GM23338 (cell line): ENCODE data around the gene GPD2. TPM values are rescaled to one million over a fixed set of nuclear protein-coding genes. Genes with fewer than 3 reads are reported as not detected.

ENCODE experiments used
- ATAC-seq: fragments of 200-7000 bp; cut with Tn5 transposase; 3 replicates; pipeline ENCODE4 v1.9.1; 2020
- DNase-seq: peaks from one replicate; pipeline ENCODE4 v3.0.0-alpha.2; 2015; ENCODE audit warnings: low spot score
- H2AFZ ChIP-seq: fragments of 200-600 bp; sonication (generic); 2 replicates; pipeline ENCODE4 v1.8.0; 2016; ENCODE audit warnings: antibody characterized with exemption, mild to moderate bottlenecking, moderate library complexity
- H3F3A ChIP-seq: fragments of 200-600 bp; sonication (generic); replicated peaks from 2 replicates; pipeline ENCODE4 v1.8.0; 2017; ENCODE audit warnings: antibody characterized with exemption, mixed run types, low read depth
- H3K27ac ChIP-seq: fragments of 200-600 bp; sonication (generic); 2 replicates; pipeline ENCODE4 v1.6.1; 2016; ENCODE audit warnings: low read depth
- H3K27me3 ChIP-seq: fragments of 200-600 bp; sonication (generic); 2 replicates; pipeline ENCODE4 v1.8.0; 2016; ENCODE audit warnings: mild to moderate bottlenecking, mixed run types, moderate library complexity; ENCODE audit not compliant: insufficient read depth
- H3K36me3 ChIP-seq: fragments of 200-600 bp; sonication (generic); 2 replicates; pipeline ENCODE4 v1.8.0; 2016; ENCODE audit warnings: mild to moderate bottlenecking; ENCODE audit not compliant: insufficient read depth
- H3K4me1 ChIP-seq: fragments of 200-600 bp; sonication (generic); 2 replicates; pipeline ENCODE4 v1.8.0; 2016; ENCODE audit warnings: mild to moderate bottlenecking, moderate library complexity; ENCODE audit not compliant: insufficient read depth
- H3K4me2 ChIP-seq: fragments of 200-600 bp; sonication (generic); 2 replicates; pipeline ENCODE4 v1.7.1; 2017; ENCODE audit warnings: mixed run types
- H3K4me3 ChIP-seq: fragments of 200-600 bp; sonication (generic); 2 replicates; pipeline ENCODE4 v1.6.1; 2016; ENCODE audit warnings: mixed run types
- H3K79me2 ChIP-seq: fragments of 200-600 bp; sonication (generic); replicated peaks from 2 replicates; pipeline ENCODE4 v1.8.0; 2017; ENCODE audit warnings: mild to moderate bottlenecking; ENCODE audit not compliant: insufficient read depth
- H3K9me2 ChIP-seq: fragments of 200-600 bp; sonication (generic); 2 replicates; pipeline ENCODE4 v1.8.0; 2017; ENCODE audit not compliant: insufficient read depth
- H4K20me1 ChIP-seq: fragments of 200-600 bp; sonication (generic); replicated peaks from 2 replicates; pipeline ENCODE4 v1.8.0; 2017; ENCODE audit warnings: mild to moderate bottlenecking; ENCODE audit not compliant: insufficient read depth
- H3K27ac Mint-ChIP-seq: 2 replicates; pipeline ENCODE4 v1.8.0; 2020; ENCODE audit warnings: inconsistent platforms, mild to moderate bottlenecking, moderate library complexity, mixed read lengths
- H3K27me3 Mint-ChIP-seq: 3 replicates; pipeline ENCODE4 v1.8.0; 2022; ENCODE audit warnings: low read depth, mild to moderate bottlenecking, moderate library complexity, mixed read lengths, inconsistent platforms; ENCODE audit not compliant: insufficient read depth, poor library complexity
- H3K36me3 Mint-ChIP-seq: 3 replicates; pipeline ENCODE4 v1.8.0; 2021; ENCODE audit warnings: low read depth, mild to moderate bottlenecking, inconsistent platforms, moderate library complexity, mixed read lengths
- H3K4me1 Mint-ChIP-seq: 3 replicates; pipeline ENCODE4 v1.8.0; 2020; ENCODE audit warnings: mild to moderate bottlenecking, inconsistent platforms, mixed read lengths
- H3K4me3 Mint-ChIP-seq: 3 replicates; pipeline ENCODE4 v1.8.0; 2021; ENCODE audit warnings: moderate library complexity, mild to moderate bottlenecking, inconsistent platforms, mixed read lengths
- H3K9me3 Mint-ChIP-seq: 3 replicates; pipeline ENCODE4 v1.8.0; 2020; ENCODE audit warnings: moderate library complexity, mild to moderate bottlenecking, inconsistent platforms, mixed read lengths
- CREB1 ChIP-seq: fragments of 250-450 bp; sonication (Bioruptor Pico); IDR thresholded peaks from 2 replicates; pipeline ENCODE4 v1.5.0; 2020; ENCODE audit warnings: low read depth, mild to moderate bottlenecking, moderate library complexity
- ETS1 ChIP-seq: IDR thresholded peaks from 2 replicates; pipeline ENCODE4 v1.6.1; 2016; ENCODE audit warnings: antibody characterized with exemption
- EZH2 ChIP-seq: fragments of 200-600 bp; sonication (generic); IDR thresholded peaks from one replicate; pipeline ENCODE4 v1.8.0; 2017; ENCODE audit warnings: antibody characterized with exemption, mild to moderate bottlenecking, low read depth; ENCODE audit not compliant: unreplicated experiment
- EZH2phosphoT487 ChIP-seq: fragments of 200-600 bp; sonication (generic); IDR thresholded peaks from one replicate; pipeline ENCODE4 v1.8.1; 2018; ENCODE audit warnings: antibody characterized with exemption; ENCODE audit not compliant: unreplicated experiment
- JUNB ChIP-seq: IDR thresholded peaks from one replicate; pipeline ENCODE4 v1.6.1; 2016; ENCODE audit warnings: antibody characterized with exemption; ENCODE audit not compliant: unreplicated experiment
- NANOG ChIP-seq: IDR thresholded peaks from 2 replicates; pipeline ENCODE4 v1.6.1; 2016; ENCODE audit warnings: antibody characterized with exemption, borderline replicate concordance
- POLR2AphosphoS5 ChIP-seq: IDR thresholded peaks from 2 replicates; pipeline ENCODE4 v1.6.1; 2016; ENCODE audit warnings: antibody characterized with exemption, low read depth
- REST ChIP-seq: IDR thresholded peaks from one replicate; pipeline ENCODE4 v1.6.1; 2018; ENCODE audit warnings: antibody characterized with exemption; ENCODE audit not compliant: unreplicated experiment
- STAT1 ChIP-seq: IDR thresholded peaks from one replicate; pipeline ENCODE4 v1.6.1; 2016; ENCODE audit warnings: antibody characterized with exemption; ENCODE audit not compliant: unreplicated experiment
- ZNF114 ChIP-seq: fragments of 250-450 bp; sonication (Bioruptor Pico); IDR thresholded peaks from 2 replicates; pipeline ENCODE4 v1.5.0; 2020; ENCODE audit warnings: mild to moderate bottlenecking, moderate library complexity
- ZNF331 ChIP-seq: fragments of 250-450 bp; sonication (Bioruptor Pico); IDR thresholded peaks from 2 replicates; pipeline ENCODE4 v1.5.0; 2020; ENCODE audit warnings: low read depth, mild to moderate bottlenecking, moderate library complexity
- ZNF462 ChIP-seq: fragments of 250-450 bp; sonication (Bioruptor Pico); IDR thresholded peaks from 2 replicates; pipeline ENCODE4 v1.5.0; 2020; ENCODE audit warnings: mild to moderate bottlenecking, moderate library complexity
- polyA plus RNA-seq: library from polyadenylated mRNA; unstranded; fragments of >200 nt; fragmentation: Nextera tagmentation; extraction: Ambion mirVana; gene quantifications from 2 replicates; pipeline ENCODE4 v1.2.1, GENCODE V29; 2016
- total RNA-seq: library from RNA; depleted of rRNA; stranded (reverse); fragments of >200 nt; shearing (Covaris generic); gene quantifications from 2 replicates; pipeline ENCODE4 v1.2.3, GENCODE V29; 2014
- TF ChIP-seq, protein P1 (sequence below), 2 experiments: fragments of 200-600 bp in 1 of 2; sonication (generic) in 1 of 2; conservative IDR thresholded peaks; 2 replicates each; pipeline versions ENCODE4 v1.5.1 to v1.6.1; 2016 to 2017; ENCODE audit warnings: antibody characterized with exemption in 2 of 2, low read depth in 2 of 2, mild to moderate bottlenecking in 2 of 2, moderate library complexity in 1 of 2

The GPD2 gene
- total and polyA plus RNA-seq, 2 experiments from 2014 or later = 9.4 to 67.4 TPM

DNA sequence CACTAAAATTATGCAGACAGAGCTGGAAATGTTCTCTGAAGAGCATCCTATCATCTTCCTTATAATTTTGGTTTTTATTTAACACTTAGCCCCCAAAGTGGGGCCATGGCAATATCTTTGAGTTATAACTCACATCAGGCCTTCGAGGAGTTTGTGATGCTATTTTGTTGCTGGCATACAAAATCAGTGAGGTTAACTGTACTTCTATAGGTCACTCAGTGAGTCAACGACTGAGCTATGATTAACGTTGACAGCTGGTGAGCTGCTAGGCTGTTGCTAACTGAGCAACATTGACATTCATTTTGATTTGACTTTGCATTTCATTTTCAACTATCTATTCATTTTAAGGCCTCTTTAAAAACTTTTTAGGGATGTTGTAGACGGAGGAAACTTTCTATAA, 50.0 kb downstream of the GPD2 start (continued):
- TF ChIP-seq ZNF462 (CRISPR knock-in tag) = no peak
- TF ChIP-seq EZH2phosphoT487 = no peak
- no peak for TF ChIP-seq CREB1 (CRISPR knock-in tag)

DNA sequence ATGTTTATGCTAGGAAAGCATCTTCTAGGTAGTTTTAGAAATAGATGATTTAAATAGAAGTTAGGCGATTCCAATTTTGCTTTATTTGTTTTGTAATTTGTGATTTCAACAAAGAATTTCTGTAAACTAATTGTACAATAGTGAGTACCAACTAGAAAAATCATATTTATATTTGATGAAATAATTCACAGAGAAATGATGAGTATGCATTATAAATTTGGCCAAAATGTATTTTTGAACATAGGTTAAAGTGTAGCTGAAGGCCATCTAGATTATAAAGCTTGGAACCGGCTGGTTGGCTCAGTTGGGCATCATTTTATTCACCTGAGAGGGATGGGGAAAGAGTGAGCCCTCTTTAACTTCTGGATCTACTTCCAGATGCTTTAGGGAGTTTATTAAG, 50.4 kb downstream of the GPD2 start:
- H3K79me2 ChIP-seq = no peaks in the 10 kb centered on the region
- no peaks in the 10 kb centered on the region for H3K9me2 ChIP-seq
- H2AFZ ChIP-seq = no peak overlapping the region
- H3K4me3 Mint-ChIP-seq = no peak overlapping the region
- no peaks in the 10 kb centered on the region for H3K27me3 Mint-ChIP-seq
- no peaks in the 10 kb centered on the region for H3K36me3 ChIP-seq
- no peak overlapping the region for H3K27ac Mint-ChIP-seq
- no peaks in the 10 kb centered on the region for H3F3A ChIP-seq
- DNase-seq (no peak), ATAC-seq (no peak)
- no peaks in the 10 kb centered on the region for H4K20me1 ChIP-seq
- no peaks in the 10 kb centered on the region for H3K9me3 Mint-ChIP-seq
- no peak overlapping the region for H3K4me3 ChIP-seq
- H3K4me1 Mint-ChIP-seq = peaks cover 21% of the 10 kb centered on the region
- no peaks in the 10 kb centered on the region for H3K4me1 ChIP-seq
- H3K4me2 ChIP-seq = no peak overlapping the region
- no peaks in the 10 kb centered on the region for H3K36me3 Mint-ChIP-seq
- no peaks in the 10 kb centered on the region for H3K27me3 ChIP-seq
- H3K27ac ChIP-seq = no peak overlapping the region
- no peak for TF ChIP-seq ZNF114 (CRISPR knock-in tag)
- no peak for TF ChIP-seq ETS1
- no peak for TF ChIP-seq EZH2phosphoT487
- TF ChIP-seq STAT1 = no peak
- TF ChIP-seq, protein P1, sequence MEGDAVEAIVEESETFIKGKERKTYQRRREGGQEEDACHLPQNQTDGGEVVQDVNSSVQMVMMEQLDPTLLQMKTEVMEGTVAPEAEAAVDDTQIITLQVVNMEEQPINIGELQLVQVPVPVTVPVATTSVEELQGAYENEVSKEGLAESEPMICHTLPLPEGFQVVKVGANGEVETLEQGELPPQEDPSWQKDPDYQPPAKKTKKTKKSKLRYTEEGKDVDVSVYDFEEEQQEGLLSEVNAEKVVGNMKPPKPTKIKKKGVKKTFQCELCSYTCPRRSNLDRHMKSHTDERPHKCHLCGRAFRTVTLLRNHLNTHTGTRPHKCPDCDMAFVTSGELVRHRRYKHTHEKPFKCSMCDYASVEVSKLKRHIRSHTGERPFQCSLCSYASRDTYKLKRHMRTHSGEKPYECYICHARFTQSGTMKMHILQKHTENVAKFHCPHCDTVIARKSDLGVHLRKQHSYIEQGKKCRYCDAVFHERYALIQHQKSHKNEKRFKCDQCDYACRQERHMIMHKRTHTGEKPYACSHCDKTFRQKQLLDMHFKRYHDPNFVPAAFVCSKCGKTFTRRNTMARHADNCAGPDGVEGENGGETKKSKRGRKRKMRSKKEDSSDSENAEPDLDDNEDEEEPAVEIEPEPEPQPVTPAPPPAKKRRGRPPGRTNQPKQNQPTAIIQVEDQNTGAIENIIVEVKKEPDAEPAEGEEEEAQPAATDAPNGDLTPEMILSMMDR (conservative IDR thresholded peaks at IDR 0.05; ENCODE audit: low read depth in 2 of 2) = no peak
- no peak for TF ChIP-seq NANOG
- no peak for TF ChIP-seq CREB1 (CRISPR knock-in tag)
- TF ChIP-seq EZH2 = no peak
- no peak for TF ChIP-seq ZNF331 (CRISPR knock-in tag)
- no peak for TF ChIP-seq REST
- TF ChIP-seq JUNB = no peak
- TF ChIP-seq POLR2AphosphoS5 = no peak
